ENCODE measurements around the gene ITGA1. TPM values are rescaled to one million over a fixed set of nuclear protein-coding genes. Genes with fewer than 3 reads are reported as not detected.
"Not testable (repeated sequence)": the region's sequence is repeated elsewhere in the genome, so short reads cannot be mapped to it uniquely, and the experiment has no call there.

Gene ITGA1
- total RNA-seq, 1 experiment from 2014 or later = 20.2 TPM

- intact Hi-C loops (cut with micrococcal nuclease; ENCODE audit: unreplicated experiment) = no loop called here
- Mint-ChIP-seq H3K27me3 (ENCODE audit: unreplicated experiment) (no peaks in the 10 kb centered on the region), H3K27ac (ENCODE audit: unreplicated experiment) (no peak overlapping the region), H3K4me3 (ENCODE audit: low read depth, unreplicated experiment) (no peak overlapping the region), H3K4me1 (ENCODE audit: low read depth, unreplicated experiment) (no peaks in the 10 kb centered on the region), H3K36me3 (ENCODE audit: insufficient read depth, unreplicated experiment) (no peaks in the 10 kb centered on the region), H3K9me3 (ENCODE audit: low read depth, unreplicated experiment) (no peaks in the 10 kb centered on the region)
- CTCF ChIA-PET = no interaction called here
- no peak for DNase-seq
- BruUV-seq (replicated peaks) = no TSS peak
- TF ChIP-seq, protein P1, sequence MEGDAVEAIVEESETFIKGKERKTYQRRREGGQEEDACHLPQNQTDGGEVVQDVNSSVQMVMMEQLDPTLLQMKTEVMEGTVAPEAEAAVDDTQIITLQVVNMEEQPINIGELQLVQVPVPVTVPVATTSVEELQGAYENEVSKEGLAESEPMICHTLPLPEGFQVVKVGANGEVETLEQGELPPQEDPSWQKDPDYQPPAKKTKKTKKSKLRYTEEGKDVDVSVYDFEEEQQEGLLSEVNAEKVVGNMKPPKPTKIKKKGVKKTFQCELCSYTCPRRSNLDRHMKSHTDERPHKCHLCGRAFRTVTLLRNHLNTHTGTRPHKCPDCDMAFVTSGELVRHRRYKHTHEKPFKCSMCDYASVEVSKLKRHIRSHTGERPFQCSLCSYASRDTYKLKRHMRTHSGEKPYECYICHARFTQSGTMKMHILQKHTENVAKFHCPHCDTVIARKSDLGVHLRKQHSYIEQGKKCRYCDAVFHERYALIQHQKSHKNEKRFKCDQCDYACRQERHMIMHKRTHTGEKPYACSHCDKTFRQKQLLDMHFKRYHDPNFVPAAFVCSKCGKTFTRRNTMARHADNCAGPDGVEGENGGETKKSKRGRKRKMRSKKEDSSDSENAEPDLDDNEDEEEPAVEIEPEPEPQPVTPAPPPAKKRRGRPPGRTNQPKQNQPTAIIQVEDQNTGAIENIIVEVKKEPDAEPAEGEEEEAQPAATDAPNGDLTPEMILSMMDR (IDR thresholded peaks at IDR 0.05; ENCODE audit: unreplicated experiment) = no peak
Measured at GRCh38 chr5:52818360-52818759, 30.6 kb downstream of the ITGA1 start.

- H3K9me3 Mint-ChIP-seq (ENCODE audit: low read depth, unreplicated experiment); H3K4me3 Mint-ChIP-seq (ENCODE audit: low read depth, unreplicated experiment); DNase-seq; CTCF ChIA-PET; H3K27me3 Mint-ChIP-seq (ENCODE audit: unreplicated experiment); intact Hi-C loops (cut with micrococcal nuclease; ENCODE audit: unreplicated experiment); BruUV-seq (replicated peaks); H3K27ac Mint-ChIP-seq (ENCODE audit: unreplicated experiment); H3K4me1 Mint-ChIP-seq (ENCODE audit: low read depth, unreplicated experiment); H3K36me3 Mint-ChIP-seq (ENCODE audit: insufficient read depth, unreplicated experiment): not testable (repeated sequence)
Measured at GRCh38 chr5:52818807-52819206, 31.1 kb downstream of the ITGA1 start.

DNA sequence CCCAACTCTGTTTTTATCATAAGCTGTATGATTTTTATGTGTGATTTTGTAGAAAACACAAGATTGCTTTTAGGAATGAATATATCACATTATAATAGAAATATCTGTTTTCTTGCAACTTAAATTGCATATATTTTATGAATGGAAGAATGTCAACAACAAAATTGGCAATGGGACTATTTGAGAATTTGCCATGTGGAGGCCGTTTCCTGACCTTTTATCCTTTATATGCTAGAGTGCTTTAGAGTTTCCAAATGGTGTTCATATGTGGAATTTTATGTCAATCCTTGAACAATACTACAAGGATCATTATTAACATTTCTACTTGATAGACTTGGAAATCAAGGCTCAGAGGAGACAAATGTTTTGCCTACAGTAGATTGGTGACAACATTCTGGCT lies 34.2 kb downstream of the ITGA1 start:
- intact Hi-C loops (cut with micrococcal nuclease; ENCODE audit: unreplicated experiment) = no loop called here
- H3K27ac Mint-ChIP-seq (ENCODE audit: unreplicated experiment) = no peak overlapping the region

GRCh38 chr5:52822437-52822836 lies 34.7 kb downstream of the ITGA1 start:
- H3K9me3 Mint-ChIP-seq (ENCODE audit: low read depth, unreplicated experiment) = no peaks in the 10 kb centered on the region
- no peaks in the 10 kb centered on the region for H3K4me1 Mint-ChIP-seq (ENCODE audit: low read depth, unreplicated experiment)
- CTCF ChIA-PET = interaction anchor here (1.5 kb wide), 1 partner anchor 129 kb away, joined by 3 read pairs; no protein-coding TSS in a partner anchor
- no peak overlapping the region for H3K4me3 Mint-ChIP-seq (ENCODE audit: low read depth, unreplicated experiment)
- intact Hi-C loops (cut with micrococcal nuclease; ENCODE audit: unreplicated experiment) = no loop called here
- H3K27ac Mint-ChIP-seq (ENCODE audit: unreplicated experiment) = no peak overlapping the region
- TF ChIP-seq, protein P1 (IDR thresholded peaks at IDR 0.05; ENCODE audit: unreplicated experiment) = no peak
- H3K27me3 Mint-ChIP-seq (ENCODE audit: unreplicated experiment) = no peaks in the 10 kb centered on the region
- BruUV-seq (replicated peaks) = no TSS peak
- H3K36me3 Mint-ChIP-seq (ENCODE audit: insufficient read depth, unreplicated experiment) = no peaks in the 10 kb centered on the region
- no peak for DNase-seq

More for the DNA sequence above, 34.2 kb downstream of the ITGA1 start:
- TF ChIP-seq, protein P1 (IDR thresholded peaks at IDR 0.05; ENCODE audit: unreplicated experiment) = no peak
- no peaks in the 10 kb centered on the region for H3K36me3 Mint-ChIP-seq (ENCODE audit: insufficient read depth, unreplicated experiment)
- no peak for DNase-seq
- no peaks in the 10 kb centered on the region for H3K9me3 Mint-ChIP-seq (ENCODE audit: low read depth, unreplicated experiment)
- no TSS peak for BruUV-seq (replicated peaks)
- no peaks in the 10 kb centered on the region for H3K4me1 Mint-ChIP-seq (ENCODE audit: low read depth, unreplicated experiment)
- H3K27me3 Mint-ChIP-seq (ENCODE audit: unreplicated experiment) = no peaks in the 10 kb centered on the region
- CTCF ChIA-PET = interaction anchor here (1.5 kb wide), 1 partner anchor 129 kb away, joined by 3 read pairs; no protein-coding TSS in a partner anchor
- H3K4me3 Mint-ChIP-seq (ENCODE audit: low read depth, unreplicated experiment) = no peak overlapping the region

DNA sequence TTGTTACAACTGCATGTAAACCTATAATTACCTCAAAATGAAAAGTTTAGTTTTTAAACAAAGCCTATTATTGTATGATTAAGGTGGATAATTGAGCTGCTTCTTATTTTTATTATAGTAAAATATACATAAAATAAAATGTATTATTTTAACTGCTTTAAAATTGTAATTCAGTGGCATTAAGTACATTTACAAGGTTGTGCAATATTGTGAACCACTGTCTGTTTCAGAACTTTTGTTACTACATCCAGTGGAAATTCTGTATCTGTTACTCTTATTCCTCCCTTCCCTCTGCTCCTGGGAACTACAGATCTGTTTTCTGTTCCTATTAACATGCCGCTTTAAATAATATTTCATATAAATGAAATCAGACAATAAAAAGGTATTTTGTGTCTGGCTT lies 37.1 kb downstream of the ITGA1 start:
- no peak overlapping the region for H3K27ac Mint-ChIP-seq (ENCODE audit: unreplicated experiment)
- BruUV-seq (replicated peaks) = no TSS peak
- H3K4me3 Mint-ChIP-seq (ENCODE audit: low read depth, unreplicated experiment) = no peak overlapping the region
- TF ChIP-seq, protein P1 (IDR thresholded peaks at IDR 0.05; ENCODE audit: unreplicated experiment) = no peak
- CTCF ChIA-PET = no interaction called here
- no peak for DNase-seq
- no peaks in the 10 kb centered on the region for H3K36me3 Mint-ChIP-seq (ENCODE audit: insufficient read depth, unreplicated experiment)
- no peaks in the 10 kb centered on the region for H3K27me3 Mint-ChIP-seq (ENCODE audit: unreplicated experiment)
- H3K9me3 Mint-ChIP-seq (ENCODE audit: low read depth, unreplicated experiment) = no peaks in the 10 kb centered on the region
- H3K4me1 Mint-ChIP-seq (ENCODE audit: low read depth, unreplicated experiment) = no peaks in the 10 kb centered on the region
- intact Hi-C loops (cut with micrococcal nuclease; ENCODE audit: unreplicated experiment) = no loop called here

All from Calu3 (cell line).